Measurements from ENCODE around the gene GNG11.

DNA sequence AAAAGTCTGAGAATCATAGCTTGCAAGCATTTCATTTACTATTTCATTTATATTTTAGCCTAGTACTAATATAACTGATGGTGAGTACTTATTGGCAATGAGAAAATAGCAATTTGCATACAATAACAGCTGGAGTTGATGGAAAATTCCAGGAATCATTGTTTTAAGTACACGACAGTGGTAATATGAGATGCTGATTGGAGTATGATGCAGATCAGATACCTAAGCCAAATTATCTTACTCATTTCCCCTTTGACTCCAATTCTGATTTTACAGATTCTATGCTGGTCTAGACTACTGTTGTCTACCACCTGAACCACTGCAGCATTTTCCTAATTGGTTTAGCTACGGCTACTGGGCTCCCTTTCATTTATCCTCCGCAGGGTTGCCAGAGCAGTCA, 36.7 kb downstream of the GNG11 start:
- no peak for TF ChIP-seq POLR2A (IDR thresholded peaks at IDR 0.05)
- TF ChIP-seq, protein P1, sequence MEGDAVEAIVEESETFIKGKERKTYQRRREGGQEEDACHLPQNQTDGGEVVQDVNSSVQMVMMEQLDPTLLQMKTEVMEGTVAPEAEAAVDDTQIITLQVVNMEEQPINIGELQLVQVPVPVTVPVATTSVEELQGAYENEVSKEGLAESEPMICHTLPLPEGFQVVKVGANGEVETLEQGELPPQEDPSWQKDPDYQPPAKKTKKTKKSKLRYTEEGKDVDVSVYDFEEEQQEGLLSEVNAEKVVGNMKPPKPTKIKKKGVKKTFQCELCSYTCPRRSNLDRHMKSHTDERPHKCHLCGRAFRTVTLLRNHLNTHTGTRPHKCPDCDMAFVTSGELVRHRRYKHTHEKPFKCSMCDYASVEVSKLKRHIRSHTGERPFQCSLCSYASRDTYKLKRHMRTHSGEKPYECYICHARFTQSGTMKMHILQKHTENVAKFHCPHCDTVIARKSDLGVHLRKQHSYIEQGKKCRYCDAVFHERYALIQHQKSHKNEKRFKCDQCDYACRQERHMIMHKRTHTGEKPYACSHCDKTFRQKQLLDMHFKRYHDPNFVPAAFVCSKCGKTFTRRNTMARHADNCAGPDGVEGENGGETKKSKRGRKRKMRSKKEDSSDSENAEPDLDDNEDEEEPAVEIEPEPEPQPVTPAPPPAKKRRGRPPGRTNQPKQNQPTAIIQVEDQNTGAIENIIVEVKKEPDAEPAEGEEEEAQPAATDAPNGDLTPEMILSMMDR (IDR thresholded peaks at IDR 0.05): no peak
- TF ChIP-seq POLR2AphosphoS5 (IDR thresholded peaks at IDR 0.05): no peak
- TF ChIP-seq EP300 (IDR thresholded peaks at IDR 0.05): no peak
